ENCODE results near the gene NECTIN2.
"Not testable (repeated sequence)": the region's sequence is repeated elsewhere in the genome, so short reads cannot be mapped to it uniquely, and the experiment has no call there.

NECTIN2 gene

DNA sequence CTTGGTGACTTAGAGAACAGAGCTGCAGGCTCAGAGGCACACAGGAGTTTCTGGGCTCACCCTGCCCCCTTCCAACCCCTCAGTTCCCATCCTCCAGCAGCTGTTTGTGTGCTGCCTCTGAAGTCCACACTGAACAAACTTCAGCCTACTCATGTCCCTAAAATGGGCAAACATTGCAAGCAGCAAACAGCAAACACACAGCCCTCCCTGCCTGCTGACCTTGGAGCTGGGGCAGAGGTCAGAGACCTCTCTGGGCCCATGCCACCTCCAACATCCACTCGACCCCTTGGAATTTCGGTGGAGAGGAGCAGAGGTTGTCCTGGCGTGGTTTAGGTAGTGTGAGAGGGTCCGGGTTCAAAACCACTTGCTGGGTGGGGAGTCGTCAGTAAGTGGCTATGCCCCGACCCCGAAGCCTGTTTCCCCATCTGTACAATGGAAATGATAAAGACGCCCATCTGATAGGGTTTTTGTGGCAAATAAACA, 78.2 kb downstream of the NECTIN2 start:
- Histone ChIP-seq H3K4me1 (ENCODE audit: insufficient read depth, low read length) (no peaks in the 10 kb centered on the region), H3K4me3 (ENCODE audit: low read length) (no peak overlapping the region), H3K9me3 (ENCODE audit: low read length) (no peaks in the 10 kb centered on the region), H3K36me3 (ENCODE audit: insufficient read depth, low read length) (no peaks in the 10 kb centered on the region), H3K27me3 (ENCODE audit: insufficient read depth, low read length) (no peaks in the 10 kb centered on the region), H2AFZ (ENCODE audit: low read depth, low read length) (no peak overlapping the region)

- no peak overlapping the region for H2AFZ ChIP-seq (ENCODE audit: low read depth, low read length)
- H3K9me3 ChIP-seq (ENCODE audit: low read length), result no peaks in the 10 kb centered on the region
- no peak overlapping the region for H3K4me3 ChIP-seq (ENCODE audit: low read length)
- no peaks in the 10 kb centered on the region for H3K4me1 ChIP-seq (ENCODE audit: insufficient read depth, low read length)
- H3K36me3 ChIP-seq (ENCODE audit: insufficient read depth, low read length), result no peaks in the 10 kb centered on the region
- no peaks in the 10 kb centered on the region for H3K27me3 ChIP-seq (ENCODE audit: insufficient read depth, low read length)
These were observed 79.2 kb downstream of the NECTIN2 start for GRCh38 chr19:44925114-44925891.

DNA sequence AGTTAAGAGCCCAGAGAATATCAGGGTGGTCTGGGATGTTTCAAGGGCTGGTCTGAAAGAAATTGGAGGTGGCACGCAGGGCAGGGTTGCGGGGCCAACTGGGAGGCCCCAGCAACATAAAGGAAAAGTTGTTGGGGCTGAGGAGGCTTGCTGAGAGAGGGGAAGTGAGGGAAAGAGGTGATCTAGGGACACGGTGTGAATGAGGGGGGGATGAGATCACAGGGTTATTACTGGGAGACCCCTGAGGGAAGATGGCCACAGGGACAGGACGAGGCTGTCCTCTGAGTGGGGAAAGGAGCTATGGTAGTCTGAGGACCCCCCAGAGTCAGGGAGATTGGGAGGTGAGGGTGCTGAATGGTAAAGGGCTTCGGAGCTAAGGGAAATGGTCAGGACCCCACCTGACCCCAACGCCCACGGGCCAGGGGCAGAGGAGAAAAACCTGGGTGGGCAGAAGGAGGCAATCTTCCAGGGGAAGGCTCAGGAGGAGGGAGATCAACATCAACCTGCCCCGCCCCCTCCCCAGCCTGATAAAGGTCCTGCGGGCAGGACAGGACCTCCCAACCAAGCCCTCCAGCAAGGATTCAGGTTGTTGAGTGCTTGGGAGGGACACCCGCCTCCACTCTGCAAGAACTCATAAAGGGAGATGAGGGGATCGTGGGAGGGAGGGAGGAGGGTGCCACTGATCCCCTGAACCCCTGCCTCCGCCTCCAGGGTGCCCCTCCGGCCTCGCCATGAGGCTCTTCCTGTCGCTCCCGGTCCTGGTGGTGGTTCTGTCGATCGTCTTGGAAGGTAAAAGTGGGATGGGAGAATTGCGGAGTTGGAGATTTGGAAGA, 80.4 kb downstream of the NECTIN2 start:
- not testable (repeated sequence) for H3K9me3 ChIP-seq (ENCODE audit: low read length); H3K27me3 ChIP-seq (ENCODE audit: insufficient read depth, low read length); H3K4me1 ChIP-seq (ENCODE audit: insufficient read depth, low read length); H2AFZ ChIP-seq (ENCODE audit: low read depth, low read length); H3K4me3 ChIP-seq (ENCODE audit: low read length); H3K36me3 ChIP-seq (ENCODE audit: insufficient read depth, low read length)

GRCh38 chr19:44927746-44928145, 81.6 kb downstream of the NECTIN2 start:
- Histone ChIP-seq H3K27me3 (ENCODE audit: insufficient read depth, low read length) (no peaks in the 10 kb centered on the region), H3K9me3 (ENCODE audit: low read length) (no peaks in the 10 kb centered on the region), H2AFZ (ENCODE audit: low read depth, low read length) (no peak overlapping the region), H3K4me3 (ENCODE audit: low read length) (no peak overlapping the region), H3K4me1 (ENCODE audit: insufficient read depth, low read length) (no peaks in the 10 kb centered on the region), H3K36me3 (ENCODE audit: insufficient read depth, low read length) (no peaks in the 10 kb centered on the region)

DNA sequence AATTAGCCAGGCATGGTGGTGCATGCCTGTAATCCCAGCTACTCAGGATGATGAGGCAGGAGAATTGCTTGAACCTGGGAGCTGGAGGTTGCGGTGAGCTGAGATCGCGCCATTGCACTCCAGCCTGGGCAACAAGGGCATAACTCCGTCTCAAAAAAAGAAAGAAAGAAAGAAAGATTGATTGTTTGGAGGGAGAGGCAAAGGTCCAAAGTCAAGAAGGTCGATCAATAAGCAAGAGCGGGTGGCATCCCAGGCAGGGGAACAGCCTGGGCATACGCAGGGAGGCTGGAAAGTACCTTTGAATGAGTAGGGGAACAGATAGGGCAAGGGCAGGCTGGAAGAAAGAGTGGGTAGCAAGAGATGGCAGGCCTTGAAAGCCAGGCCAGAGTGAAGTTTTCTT, 84.0 kb downstream of the NECTIN2 start:
- H2AFZ ChIP-seq (ENCODE audit: low read depth, low read length), result no peak overlapping the region
- no peaks in the 10 kb centered on the region for H3K36me3 ChIP-seq (ENCODE audit: insufficient read depth, low read length)
- no peaks in the 10 kb centered on the region for H3K27me3 ChIP-seq (ENCODE audit: insufficient read depth, low read length)
- no peaks in the 10 kb centered on the region for H3K4me1 ChIP-seq (ENCODE audit: insufficient read depth, low read length)
- H3K9me3 ChIP-seq (ENCODE audit: low read length), result no peaks in the 10 kb centered on the region
- no peak overlapping the region for H3K4me3 ChIP-seq (ENCODE audit: low read length)

DNA sequence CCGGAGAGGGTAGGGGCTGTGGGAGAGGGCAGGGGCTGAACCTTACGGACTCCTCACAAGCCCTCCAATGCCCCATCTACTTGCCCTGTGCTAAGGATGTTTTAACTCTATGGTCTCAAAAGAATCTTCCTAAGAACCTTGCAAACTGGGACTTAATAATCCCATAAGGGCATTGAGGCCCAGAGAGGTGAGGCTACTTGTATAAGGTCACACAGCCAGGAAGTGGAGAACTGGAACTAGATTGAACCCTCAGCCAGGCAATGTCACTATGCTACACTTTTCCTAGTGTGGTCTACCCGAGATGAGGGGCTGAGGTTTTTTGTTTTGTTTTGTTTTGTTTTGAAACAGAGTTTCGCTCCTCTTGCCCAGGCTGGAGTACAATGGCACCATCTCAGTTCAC, 85.4 kb downstream of the NECTIN2 start:
- Histone ChIP-seq H3K27me3 (ENCODE audit: insufficient read depth, low read length) (no peaks in the 10 kb centered on the region), H3K9me3 (ENCODE audit: low read length) (no peaks in the 10 kb centered on the region), H3K36me3 (ENCODE audit: insufficient read depth, low read length) (no peaks in the 10 kb centered on the region), H3K4me1 (ENCODE audit: insufficient read depth, low read length) (no peaks in the 10 kb centered on the region), H2AFZ (ENCODE audit: low read depth, low read length) (no peak overlapping the region), H3K4me3 (ENCODE audit: low read length) (no peak overlapping the region)
